GM21717 (cell line): ENCODE results near the gene GSTM4.
"Not testable (repeated sequence)": the region's sequence is repeated elsewhere in the genome, so short reads cannot be mapped to it uniquely, and the experiment has no call there.

ENCODE experiments used
- ATAC-seq: cut with Tn5 transposase; IDR thresholded peaks from one replicate; pipeline ENCODE4 v1.9.1; 2021; ENCODE audit warnings: mild to moderate bottlenecking, moderate library complexity; ENCODE audit not compliant: unreplicated experiment

GSTM4 gene

DNA sequence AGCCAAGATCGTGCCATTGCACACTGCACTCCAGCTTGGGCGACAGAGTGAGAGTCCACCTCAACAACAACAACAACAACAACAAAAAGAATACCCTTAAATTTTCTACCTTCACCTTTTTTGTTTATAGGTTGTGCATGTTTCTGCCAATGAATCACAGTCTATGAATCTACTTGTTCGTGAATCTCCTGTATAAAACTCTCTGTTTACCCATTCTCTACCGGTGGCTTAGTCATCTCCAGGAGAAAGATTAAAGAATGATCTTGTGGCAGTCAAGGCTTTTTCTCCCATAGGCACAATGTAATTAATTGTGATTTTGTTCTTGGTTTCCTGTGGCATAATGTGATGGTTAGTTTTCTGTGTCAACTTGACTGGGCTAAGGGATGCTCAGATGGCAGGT is 42.0 kb downstream of the GSTM4 start:
- ATAC-seq: not testable (repeated sequence)

GRCh38 chr1:109702940-109703339 is 47.0 kb downstream of the GSTM4 start:
- not testable (repeated sequence) for ATAC-seq

DNA sequence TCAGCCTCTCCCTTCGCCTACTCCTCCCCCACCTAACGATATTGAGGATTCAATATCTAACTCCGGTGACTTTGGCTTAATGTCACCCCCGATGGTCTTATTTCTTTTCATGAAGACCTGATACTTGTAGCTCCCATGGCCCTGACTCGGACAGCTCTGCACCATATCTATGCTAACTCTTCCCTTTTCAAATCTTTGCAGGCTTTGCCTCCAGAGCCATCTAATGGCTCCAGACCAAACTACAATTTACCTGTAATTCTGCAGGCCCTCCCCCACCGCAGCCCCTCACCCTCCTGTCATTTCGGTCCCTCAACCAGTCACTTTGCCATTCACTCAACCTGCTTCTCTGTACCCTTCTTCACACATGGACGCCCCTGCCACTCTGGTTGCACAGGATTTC is 48.3 kb downstream of the GSTM4 start:
- ATAC-seq: no peak

DNA sequence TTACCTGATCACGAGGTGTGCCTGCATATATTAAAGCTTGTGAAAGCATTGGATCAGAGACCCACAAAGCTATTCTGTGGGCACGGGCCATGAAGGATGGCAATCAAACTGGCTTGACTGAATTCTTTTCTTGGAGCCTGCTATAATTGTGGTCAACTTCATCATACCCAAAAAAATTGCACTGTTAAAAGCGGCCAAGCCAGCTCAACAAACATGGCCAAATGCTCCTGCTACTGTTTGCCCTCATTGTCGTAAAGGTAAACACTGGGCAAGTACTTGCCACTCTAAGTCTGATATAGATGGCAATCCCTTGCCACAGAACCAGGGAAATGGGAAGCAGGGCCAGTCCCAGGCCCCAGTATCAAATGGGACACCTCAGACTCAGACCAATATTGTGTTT is 49.5 kb downstream of the GSTM4 start:
- no peak for ATAC-seq

- ATAC-seq: not testable (repeated sequence)
Observed at GRCh38 chr1:109708949-109709348, 53.0 kb downstream of the GSTM4 start.

DNA sequence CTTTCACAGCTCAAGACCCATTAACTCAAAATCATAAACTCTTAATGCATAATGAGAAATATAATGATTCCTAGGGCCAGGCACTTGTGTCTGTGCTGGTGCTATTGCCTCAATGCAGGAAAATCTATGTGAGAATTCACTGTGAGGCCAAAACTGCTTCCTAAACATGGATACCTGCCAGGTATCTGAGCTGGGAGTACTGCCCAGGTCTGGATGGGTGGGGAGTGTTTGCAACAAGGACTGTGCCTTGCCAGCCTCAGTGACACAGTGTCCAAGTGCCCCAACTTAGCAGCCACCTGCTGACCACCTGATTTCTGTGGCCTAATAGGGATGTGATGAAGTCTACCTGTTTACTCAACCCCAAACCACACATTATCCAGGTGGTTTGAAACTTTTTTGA is 53.9 kb downstream of the GSTM4 start:
- ATAC-seq: not testable (repeated sequence)
